Measurements from ENCODE around the gene CUL7.

- TF ChIP-seq CTCF (conservative IDR thresholded peaks at IDR 0.05) (no peak), EZH2 (IDR thresholded peaks at IDR 0.05; ENCODE audit: low read depth) (no peak)
Measured at GRCh38 chr6:43089874-43090558, 36.4 kb upstream of the CUL7 start.

All from PC-9 (cell line).